ENCODE data around the gene ZNF124. TPM values are rescaled to one million over a fixed set of nuclear protein-coding genes. Genes with fewer than 3 reads are reported as not detected.

Gene ZNF124
- total RNA-seq, 4 donors from 2014 or later: 21.1 to 66.0 (median 34.7) TPM

DNA sequence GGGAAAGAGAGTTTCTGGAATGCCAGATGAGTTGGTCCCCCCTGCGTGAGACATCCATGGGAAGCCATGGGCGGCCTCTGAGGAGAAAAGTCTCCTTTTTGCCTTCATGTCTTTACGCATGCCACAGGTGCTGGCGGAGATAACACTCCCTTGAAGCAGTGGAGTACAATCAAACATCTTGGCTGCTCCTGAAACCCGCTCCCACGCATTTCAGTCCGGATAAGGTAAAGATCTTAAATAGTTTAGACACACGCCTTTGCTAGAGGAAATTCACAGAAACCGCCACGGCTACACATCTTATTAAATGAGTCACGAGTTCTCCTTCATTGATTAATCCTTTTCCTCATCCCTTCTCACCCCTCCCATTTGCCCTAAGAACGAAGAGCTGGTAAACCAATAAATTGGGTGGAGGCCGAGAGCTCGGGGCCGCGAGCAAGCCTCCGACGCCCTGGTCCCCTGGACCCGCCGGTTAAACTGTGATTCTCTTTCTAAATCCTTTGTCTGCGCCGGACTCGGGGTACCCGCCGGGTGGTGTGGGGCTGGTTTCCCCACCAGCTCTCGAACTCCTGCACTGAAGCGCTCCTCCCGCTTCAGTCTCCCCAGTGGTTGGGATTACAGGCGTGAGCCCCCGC, 61.1 kb downstream of the ZNF124 start:
- Histone ChIP-seq H3K27ac (peak overlapping the region; percentile 11 to 80 (median 70)), H3K27me3 (no peaks in the 10 kb centered on the region), H3K9me3 (no peaks in the 10 kb centered on the region), H3K4me3 (peak overlapping the region; percentile 47 to 82 (median 66)), H3K36me3 (no peaks in the 10 kb centered on the region), H3K4me1 (peaks cover 0 to 13% (median 6%) of the 10 kb centered on the region in 4 donors)
- TF ChIP-seq CTCF (IDR thresholded peaks at IDR 0.05) (no peak), POLR2A (IDR thresholded peaks at IDR 0.05) (no peak)
- no peak for DNase-seq

DNA sequence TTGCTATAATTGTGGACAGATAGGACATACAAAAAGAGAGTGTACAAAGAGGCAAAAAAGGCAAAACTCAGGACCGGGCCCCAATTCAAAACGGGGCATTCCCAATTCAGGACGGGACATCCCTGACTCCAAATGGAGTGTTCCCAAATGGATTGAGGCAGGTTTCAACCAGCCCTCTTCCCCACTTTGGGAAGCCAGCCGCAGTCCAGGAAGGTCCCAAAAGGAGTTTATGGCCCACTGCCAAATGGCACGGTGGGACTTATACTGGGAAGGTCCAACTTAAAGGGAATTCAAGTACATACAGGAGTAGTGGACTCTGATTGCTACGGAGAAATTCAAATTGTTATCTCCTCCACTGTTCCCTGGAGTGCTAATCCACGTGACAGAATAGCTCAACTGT, 64.1 kb downstream of the ZNF124 start:
- Histone ChIP-seq H3K27ac (no peak overlapping the region), H3K27me3 (no peaks in the 10 kb centered on the region), H3K36me3 (no peaks in the 10 kb centered on the region), H3K4me1 (peaks cover 0 to 19% (median 8%) of the 10 kb centered on the region in 4 donors), H3K9me3 (no peaks in the 10 kb centered on the region), H3K4me3 (no peak overlapping the region)
- DNase-seq: no peak
- TF ChIP-seq CTCF (IDR thresholded peaks at IDR 0.05) (no peak), POLR2A (IDR thresholded peaks at IDR 0.05) (no peak)

- Histone ChIP-seq H3K4me3 (no peak overlapping the region), H3K36me3 (peaks cover 0 to 16% (median under 1%) of the 10 kb centered on the region in 3 donors), H3K27ac (no peak overlapping the region), H3K4me1 (peaks cover 0 to 14% (median 4%) of the 10 kb centered on the region in 4 donors), H3K27me3 (no peaks in the 10 kb centered on the region), H3K9me3 (peaks cover 0 to 3% (median 0%) of the 10 kb centered on the region in 4 donors)
- TF ChIP-seq POLR2A (IDR thresholded peaks at IDR 0.05): no peak
- TF ChIP-seq CTCF (IDR thresholded peaks at IDR 0.05): no peak
- DNase-seq: no peak
Measured at GRCh38 chr1:247105966-247106365, 65.9 kb downstream of the ZNF124 start.

Small RNAs within 50 kb of the gene (small RNA-seq; reads per million reads assigned to genes)
- gene AL390728.3 (0 reads per million in 2 donors), gene RNA5SP82 (0 reads per million in 2 donors)

Other genes with a start within 250 kb of the ZNF124 start
- gene AHCTF1, start 240.1 kb downstream of the ZNF124 start, total RNA-seq: 10 to 100 TPM; 20.3 to 51.2 (median 29.9) TPM
- gene ZNF695, start 164.0 kb downstream of the ZNF124 start, total RNA-seq: 1 to 10 TPM in 1 of 4 donors, under 1 TPM in 2, not detected in 1; 0.53 to 5.8 (median 0.94) TPM
- gene ZNF670, start 93.2 kb downstream of the ZNF124 start, total RNA-seq: 1 to 10 TPM; 1.8 to 5.8 (median 2.0) TPM
- 1 to 10 TPM; 2.3 to 5.8 (median 2.7) TPM for gene ZNF669, start 67.7 kb downstream of the ZNF124 start, total RNA-seq
- not detected for gene VN1R5, start 84.1 kb upstream of the ZNF124 start, total RNA-seq
- 10 to 100 TPM in 3 of 4 donors, 1 to 10 TPM in 1; 8.2 to 31.4 (median 23.5) TPM for gene ZNF496, start 159.8 kb upstream of the ZNF124 start, total RNA-seq
- gene NLRP3, start 244.2 kb upstream of the ZNF124 start, total RNA-seq: 1 to 10 TPM in 1 of 4 donors, under 1 TPM in 2, not detected in 1; 0.47 to 9.1 (median 0.67) TPM

All from Peyer's patch (tissue), 4 donors.